GM20000 (cell line): ENCODE measurements around the gene JMJD4.

Source experiments
- DNase-seq: peaks from one replicate; pipeline ENCODE4 v3.0.0; 2012; ENCODE audit warnings: low spot score
- TF ChIP-seq, protein P1 (sequence below): IDR thresholded peaks from 2 replicates; pipeline ENCODE4 v1.5.1; 2012; ENCODE audit warnings: mild to moderate bottlenecking, control low read depth; ENCODE audit errors: extremely low read depth, missing control alignments

JMJD4 gene

DNA sequence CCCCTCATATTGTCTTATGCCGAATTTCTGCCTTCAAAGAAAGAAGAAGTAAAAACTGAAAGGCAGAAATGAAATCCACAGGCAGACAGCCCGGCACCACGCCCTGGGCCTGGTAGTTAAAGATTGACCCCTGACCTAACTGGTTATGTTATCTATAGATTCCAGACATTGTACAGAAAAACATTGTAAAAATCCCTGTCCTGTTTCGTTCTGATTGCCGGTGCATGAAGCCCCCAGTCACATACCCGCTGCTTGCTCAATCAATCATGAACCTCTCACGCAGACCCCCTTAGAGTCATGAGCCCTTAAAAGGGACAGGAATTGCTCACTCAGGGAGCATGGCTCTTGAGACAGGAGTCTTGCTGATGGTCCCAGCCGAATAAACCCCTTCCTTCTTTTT lies 49.3 kb downstream of the JMJD4 start:
- TF ChIP-seq, protein P1, sequence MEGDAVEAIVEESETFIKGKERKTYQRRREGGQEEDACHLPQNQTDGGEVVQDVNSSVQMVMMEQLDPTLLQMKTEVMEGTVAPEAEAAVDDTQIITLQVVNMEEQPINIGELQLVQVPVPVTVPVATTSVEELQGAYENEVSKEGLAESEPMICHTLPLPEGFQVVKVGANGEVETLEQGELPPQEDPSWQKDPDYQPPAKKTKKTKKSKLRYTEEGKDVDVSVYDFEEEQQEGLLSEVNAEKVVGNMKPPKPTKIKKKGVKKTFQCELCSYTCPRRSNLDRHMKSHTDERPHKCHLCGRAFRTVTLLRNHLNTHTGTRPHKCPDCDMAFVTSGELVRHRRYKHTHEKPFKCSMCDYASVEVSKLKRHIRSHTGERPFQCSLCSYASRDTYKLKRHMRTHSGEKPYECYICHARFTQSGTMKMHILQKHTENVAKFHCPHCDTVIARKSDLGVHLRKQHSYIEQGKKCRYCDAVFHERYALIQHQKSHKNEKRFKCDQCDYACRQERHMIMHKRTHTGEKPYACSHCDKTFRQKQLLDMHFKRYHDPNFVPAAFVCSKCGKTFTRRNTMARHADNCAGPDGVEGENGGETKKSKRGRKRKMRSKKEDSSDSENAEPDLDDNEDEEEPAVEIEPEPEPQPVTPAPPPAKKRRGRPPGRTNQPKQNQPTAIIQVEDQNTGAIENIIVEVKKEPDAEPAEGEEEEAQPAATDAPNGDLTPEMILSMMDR: no peak
- no peak for DNase-seq
